ENCODE data around the gene RABAC1.
"Not testable (repeated sequence)": the region's sequence is repeated elsewhere in the genome, so short reads cannot be mapped to it uniquely, and the experiment has no call there.

Gene RABAC1

GRCh38 chr19:41915021-41915775, 43.9 kb downstream of the RABAC1 start:
- no peak for DNase-seq (ENCODE audit: low read depth)

GRCh38 chr19:41914424-41914834, 44.7 kb downstream of the RABAC1 start:
- not testable (repeated sequence) for DNase-seq (ENCODE audit: low read depth)

DNA sequence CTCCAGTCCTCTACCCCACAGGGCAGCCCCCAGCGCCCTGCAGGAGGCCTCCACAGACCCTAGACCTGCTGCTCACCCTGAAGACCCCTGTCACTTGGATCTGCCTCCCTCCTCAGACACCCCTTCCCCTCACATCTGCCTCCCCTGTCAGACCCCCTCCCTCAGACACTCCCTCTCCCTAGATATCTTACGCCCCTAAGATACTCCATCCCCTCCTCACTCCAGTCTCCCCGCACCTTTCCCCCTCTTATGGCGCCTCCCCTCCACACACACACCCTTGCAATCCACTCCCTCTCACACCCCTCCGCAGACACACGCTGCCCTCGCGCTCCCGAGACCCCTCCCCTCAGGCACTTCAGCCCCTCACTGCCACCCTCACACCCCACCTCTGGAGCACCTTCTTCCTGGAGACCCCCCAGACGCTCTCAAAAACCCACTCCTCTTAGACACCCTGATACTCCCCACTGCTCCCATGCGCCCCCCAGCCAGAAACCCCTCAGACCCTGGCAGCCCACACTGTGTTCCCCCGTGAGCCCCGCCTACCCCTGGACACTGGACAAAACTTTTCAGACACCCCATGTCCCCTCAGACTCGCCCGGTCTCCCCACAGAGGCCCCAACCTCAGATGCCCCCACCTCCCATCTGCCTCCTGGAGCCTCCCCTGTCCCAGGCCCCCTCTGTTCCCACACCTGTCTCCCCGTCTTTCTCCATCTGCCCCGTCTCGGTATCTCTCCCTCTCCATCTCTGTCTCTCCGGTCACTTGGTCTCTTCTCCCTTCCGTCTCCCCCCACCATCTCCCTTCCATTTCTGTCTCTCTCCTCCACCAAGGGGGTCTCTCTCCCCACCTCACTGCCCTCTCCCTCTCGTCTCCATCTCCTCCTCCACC, 45.3 kb downstream of the RABAC1 start:
- DNase-seq (ENCODE audit: low read depth), result no peak

GRCh38 chr19:41912899-41913537, 46.1 kb downstream of the RABAC1 start:
- DNase-seq (ENCODE audit: low read depth), result no peak

- DNase-seq (ENCODE audit: low read depth), result no peak
These were observed 47.0 kb downstream of the RABAC1 start for GRCh38 chr19:41911889-41912731.

GRCh38 chr19:41910992-41911888, 47.9 kb downstream of the RABAC1 start:
- DNase-seq (ENCODE audit: low read depth), result no peak

DNA sequence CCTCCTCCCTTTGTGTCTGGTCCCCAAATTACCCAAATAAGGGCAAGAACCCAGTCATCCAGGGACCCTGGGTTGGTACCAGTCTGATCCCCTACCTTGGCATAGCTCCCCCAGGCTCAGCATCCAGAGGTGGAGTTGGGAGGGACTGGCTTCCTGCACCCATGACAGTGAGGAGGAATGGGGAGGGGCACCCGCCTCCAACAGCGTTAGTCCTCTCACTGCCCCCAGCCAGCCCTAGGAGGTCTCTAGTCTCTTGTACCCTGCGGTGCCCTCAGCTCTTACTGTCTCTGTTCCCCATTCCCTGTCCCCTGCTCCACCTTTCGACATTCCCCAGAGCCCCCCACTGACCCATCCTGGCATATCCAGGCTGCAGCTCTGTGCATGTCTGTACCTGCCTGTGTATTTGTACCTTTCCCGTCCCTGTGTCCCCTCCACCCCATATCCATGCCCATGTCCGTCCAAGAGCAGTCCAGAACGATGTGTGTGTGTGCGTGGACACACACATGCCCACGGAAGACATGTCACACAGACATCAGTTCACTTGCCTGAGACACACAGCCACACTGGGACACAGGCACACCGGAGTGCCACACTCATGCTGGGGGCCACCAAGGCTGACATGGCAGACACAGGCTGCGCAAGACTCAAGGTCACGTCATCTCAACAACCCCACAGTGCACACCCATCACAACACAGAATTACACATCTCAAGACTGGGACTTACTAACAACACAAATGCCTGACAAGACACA, 48.7 kb downstream of the RABAC1 start:
- no peak for DNase-seq (ENCODE audit: low read depth)

GRCh38 chr19:41909706-41910105, 49.4 kb downstream of the RABAC1 start:
- DNase-seq (ENCODE audit: low read depth), result no peak

- no peak for DNase-seq (ENCODE audit: low read depth)
These were observed 50.2 kb downstream of the RABAC1 start for GRCh38 chr19:41908724-41909464.

DNA sequence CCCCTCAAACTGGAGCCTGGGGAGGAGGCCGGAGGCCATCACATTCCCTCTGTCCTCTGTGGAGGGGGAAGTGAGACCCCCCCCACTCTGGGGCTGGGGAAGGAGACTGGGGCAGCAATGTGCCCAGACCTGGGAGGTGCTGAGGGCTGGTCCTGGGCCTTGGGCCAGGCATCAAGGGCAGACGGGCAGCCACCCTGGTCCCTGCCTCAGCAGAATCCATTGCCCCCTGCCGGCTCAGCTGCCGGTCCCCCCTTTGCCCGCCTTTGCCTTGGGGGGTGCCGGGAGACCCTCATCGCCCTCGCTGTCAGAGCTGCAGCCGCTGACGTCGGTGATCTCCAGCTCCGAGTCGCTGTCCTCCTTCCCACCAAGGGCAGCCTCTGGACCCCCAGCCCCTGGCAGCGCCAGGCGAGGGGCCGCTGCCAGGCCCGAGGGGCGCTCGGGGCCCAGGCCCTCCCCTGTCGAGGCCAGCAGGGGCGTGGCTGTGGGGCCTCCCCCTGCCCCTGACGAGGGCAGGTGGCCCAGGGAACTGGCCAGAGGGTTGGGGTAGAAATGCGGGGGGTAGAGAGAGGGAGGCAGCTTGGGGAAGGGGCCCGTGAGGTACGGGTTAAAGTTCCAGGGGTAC, 51.0 kb downstream of the RABAC1 start:
- no peak for DNase-seq (ENCODE audit: low read depth)

- DNase-seq (ENCODE audit: low read depth), result no peak
These were observed 52.0 kb downstream of the RABAC1 start for GRCh38 chr19:41906916-41907680.
